Measurements from ENCODE around the gene AMER3.

- TF ChIP-seq CTCF (IDR thresholded peaks at IDR 0.05 in 4 of 5, conservative IDR thresholded peaks at IDR 0.05 in 1 of 5) (no peak), POLR2A (IDR thresholded peaks at IDR 0.05) (no peak)
These were observed 35.0 kb downstream of the AMER3 start for GRCh38 chr2:130790312-130790711.
